Heart left ventricle (tissue), 13 donors: Measurements from ENCODE around the gene ZMYND10.

Experiments used
- POLR2A ChIP-seq, 2 donors: fragments of 450-650 bp; IDR thresholded peaks; one replicate each; pipeline ENCODE4 v1.6.1; 2017; ENCODE audit warnings: antibody characterized with exemption in 2 of 2, mild to moderate bottlenecking in 2 of 2, moderate library complexity in 2 of 2
- TF ChIP-seq, protein P1 (sequence below), 12 donors: fragments of 200-600 bp; sonication (generic) in 4 of 12; IDR thresholded peaks; one replicate each; pipeline versions ENCODE4 v1.5.0 to v1.8.0; 2018 to 2022; ENCODE audit warnings: antibody characterized with exemption in 12 of 12, mild to moderate bottlenecking in 5 of 12
- donor health status: ischemic (EF 13 %, LVEDD 7.1; RV severe dilation, severe dysfunction).
- donor health status: DM: no; HTN: yes; CAD: no.
- donor health status: DM: no; HTN: no; CAD: no.
- donor health status: ischemic (EF 25% LVEDD 6.9; RV normal size, moderate dysfunction).
- donor health status: ischemic (EF 25% LVEDD 5.7; RV mildly dilated, moderate dysfunction).
- donor health status: ischemic (EF 35%, LVEDD 5.7; RV mildly dilated, moderate dysfunction).
- donor health status: nonischemic (EF 11% LVEDD 7.7; RV severe dilation, severe dysfunction).
- donor health status: DM: yes; HTN: yes; CAD: no.
- donor health status: PGD.
- donor health status: ischemic (EF 29% LVEDD 5.4; RV normal size, mild dysfunction).
- donor health status: nonischemic (EF 23%, LVEDD 6.1; RV moderate dilation, normal function).

DNA sequence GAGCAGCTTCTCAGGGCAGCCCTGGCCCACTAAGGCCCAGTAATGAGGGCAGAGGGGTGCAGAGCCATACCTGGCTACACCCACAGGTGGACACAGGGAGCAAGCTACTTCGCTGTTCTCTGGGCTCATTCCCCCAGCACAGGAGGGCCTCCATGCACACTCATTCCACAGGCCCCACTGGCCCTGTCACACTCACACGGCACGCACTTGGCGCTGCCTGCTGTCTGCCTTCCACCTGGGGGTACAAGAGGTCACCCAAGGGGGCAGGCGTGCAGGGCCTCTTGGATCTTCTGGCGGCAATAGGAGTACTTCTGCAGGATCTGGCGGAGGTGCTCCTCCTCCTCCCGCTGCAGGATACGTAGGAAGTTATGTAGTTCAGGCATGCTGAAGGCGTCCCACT is 15.2 kb downstream of the ZMYND10 start:
- TF ChIP-seq POLR2A (IDR thresholded peaks at IDR 0.05): no peak
- TF ChIP-seq, protein P1, sequence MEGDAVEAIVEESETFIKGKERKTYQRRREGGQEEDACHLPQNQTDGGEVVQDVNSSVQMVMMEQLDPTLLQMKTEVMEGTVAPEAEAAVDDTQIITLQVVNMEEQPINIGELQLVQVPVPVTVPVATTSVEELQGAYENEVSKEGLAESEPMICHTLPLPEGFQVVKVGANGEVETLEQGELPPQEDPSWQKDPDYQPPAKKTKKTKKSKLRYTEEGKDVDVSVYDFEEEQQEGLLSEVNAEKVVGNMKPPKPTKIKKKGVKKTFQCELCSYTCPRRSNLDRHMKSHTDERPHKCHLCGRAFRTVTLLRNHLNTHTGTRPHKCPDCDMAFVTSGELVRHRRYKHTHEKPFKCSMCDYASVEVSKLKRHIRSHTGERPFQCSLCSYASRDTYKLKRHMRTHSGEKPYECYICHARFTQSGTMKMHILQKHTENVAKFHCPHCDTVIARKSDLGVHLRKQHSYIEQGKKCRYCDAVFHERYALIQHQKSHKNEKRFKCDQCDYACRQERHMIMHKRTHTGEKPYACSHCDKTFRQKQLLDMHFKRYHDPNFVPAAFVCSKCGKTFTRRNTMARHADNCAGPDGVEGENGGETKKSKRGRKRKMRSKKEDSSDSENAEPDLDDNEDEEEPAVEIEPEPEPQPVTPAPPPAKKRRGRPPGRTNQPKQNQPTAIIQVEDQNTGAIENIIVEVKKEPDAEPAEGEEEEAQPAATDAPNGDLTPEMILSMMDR (IDR thresholded peaks at IDR 0.05): no peak
